ENCODE data around the gene COPZ1.
A peak's percentile ranks its signal among the peaks of the same experiment; 100 is the strongest.

The COPZ1 gene

DNA sequence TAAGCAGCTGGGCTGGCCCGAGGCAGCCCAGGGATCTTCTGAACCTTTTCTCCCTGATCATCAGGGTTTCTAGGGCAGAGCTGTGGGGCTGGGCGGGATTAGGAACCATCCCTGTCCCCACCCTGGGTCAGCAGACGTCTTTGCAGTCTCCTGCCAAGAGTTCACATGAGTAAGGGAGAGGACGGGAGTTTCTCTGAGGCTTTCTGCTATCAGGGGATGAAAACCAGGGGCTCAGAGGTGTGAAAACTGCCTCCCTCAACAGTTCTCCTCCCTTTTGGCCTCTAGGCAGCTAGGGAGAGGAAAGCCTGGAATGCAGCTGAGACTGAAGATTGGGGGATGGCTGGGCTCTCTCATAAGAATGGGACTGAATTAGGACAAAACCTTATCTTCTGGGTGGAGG is 51.7 kb downstream of the COPZ1 start:
- DNase-seq: no peak

DNA sequence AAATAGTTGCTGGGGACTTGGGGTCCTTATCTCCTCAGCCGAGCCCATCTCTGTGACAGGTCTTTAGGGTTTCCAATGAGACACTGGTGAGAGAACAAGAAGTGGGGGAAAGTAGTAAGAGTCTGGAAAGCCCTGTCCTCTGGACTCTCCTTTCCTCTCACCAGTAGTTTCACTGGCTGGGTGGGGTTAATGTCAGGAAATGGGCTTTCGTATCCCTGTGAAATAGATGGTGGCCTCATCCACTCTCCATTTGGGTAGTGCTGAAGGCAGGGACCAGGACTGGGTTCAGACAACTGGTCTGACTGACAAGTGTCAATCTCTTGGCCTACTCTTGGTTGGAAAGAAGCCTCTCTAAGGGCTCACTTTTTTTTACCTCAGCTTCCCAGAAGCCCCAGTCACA is 52.1 kb downstream of the COPZ1 start:
- no peak for DNase-seq

DNA sequence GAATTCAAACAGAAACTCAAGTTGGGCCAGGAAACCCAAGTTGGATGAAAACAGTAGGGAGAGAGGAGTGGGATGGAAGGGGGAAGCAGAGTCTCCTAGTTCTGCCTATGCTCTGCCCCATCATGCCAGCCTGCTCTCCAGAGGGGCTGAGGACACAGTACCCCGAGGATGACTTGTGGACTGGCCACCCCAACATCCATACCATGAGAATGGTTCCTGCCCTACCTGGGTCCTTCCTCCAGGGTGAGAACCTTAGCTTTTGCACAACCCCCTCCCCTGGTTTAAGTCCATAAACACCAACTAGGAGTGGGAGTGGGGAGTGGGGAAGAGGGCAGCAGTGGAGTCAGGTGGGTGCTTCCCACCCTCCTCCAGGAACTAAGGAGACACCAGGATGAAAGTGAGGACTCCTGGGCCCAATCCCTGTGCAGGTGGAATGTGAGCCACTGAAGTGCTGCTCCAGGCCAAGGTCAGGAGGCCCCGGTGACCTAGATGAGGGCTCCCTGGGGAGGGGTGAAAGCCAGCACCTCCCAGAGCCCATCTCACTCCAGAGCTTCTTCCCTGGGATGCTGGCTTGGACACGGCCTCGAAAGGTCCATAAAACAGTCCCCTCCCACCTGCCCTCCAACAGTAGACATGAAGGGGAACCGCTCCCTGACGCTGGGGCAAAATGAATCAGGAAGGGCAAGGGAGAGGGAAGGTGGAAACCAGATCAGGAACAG is 53.0 kb downstream of the COPZ1 start:
- no peak for DNase-seq

GRCh38 chr12:54378796-54379397 is 54.0 kb downstream of the COPZ1 start:
- peak in 25 of 51 donors; percentile 15 to 63 (median 47) for DNase-seq

- DNase-seq: peak; percentile 19 to 91 (median 78)
Measured at GRCh38 chr12:54379398-54380201, 54.7 kb downstream of the COPZ1 start.

DNA sequence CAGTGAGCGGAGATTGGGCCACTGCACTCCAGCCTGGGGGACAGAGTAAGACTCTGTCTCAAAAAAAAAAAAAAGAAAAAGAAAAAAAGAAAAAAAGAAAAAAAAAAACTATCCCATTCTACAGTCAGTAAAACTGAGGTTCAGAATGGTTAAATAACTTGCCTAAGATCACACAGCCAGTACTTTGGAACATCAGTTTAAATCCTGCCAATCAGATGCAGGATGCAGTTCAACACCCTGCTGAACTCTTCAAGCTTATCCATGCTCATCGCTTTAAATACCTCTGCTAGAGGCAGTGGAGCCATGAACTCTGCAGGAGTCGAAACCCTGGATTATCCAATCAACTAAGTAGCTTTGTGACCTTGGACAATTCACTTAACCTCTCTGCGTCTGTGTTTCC is 56.2 kb downstream of the COPZ1 start:
- no peak for DNase-seq

GRCh38 chr12:54383041-54383609 is 58.2 kb downstream of the COPZ1 start:
- peak in 8 of 51 donors; percentile 25 to 47 (median 31) for DNase-seq

DNA sequence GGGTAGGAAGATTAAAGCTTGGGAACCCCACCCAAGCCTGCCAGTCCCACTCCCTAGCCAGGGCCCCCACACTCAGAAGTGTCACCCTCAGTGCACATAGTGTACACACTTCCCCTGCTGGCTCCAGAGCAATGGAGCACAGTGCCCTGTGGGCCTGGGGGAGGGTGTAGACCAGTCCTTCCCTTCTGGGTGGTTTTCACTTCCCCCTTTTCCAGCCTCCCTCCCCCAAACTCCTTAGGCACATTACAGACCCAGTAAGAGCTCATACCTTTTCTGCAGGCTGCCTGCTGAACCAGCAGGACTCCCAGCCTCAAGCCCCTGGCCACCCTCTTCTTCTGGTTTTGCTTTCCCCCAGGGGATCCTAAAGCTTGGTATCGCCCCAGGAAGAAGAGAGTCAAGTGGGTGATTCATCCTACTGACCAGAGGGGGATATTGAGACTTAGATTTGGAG is 59.7 kb downstream of the COPZ1 start, which contains the start of gene ZNF385A:
ZNF385A (minus strand) TSS at position 143 of the 451 bp plus-strand sequence. CDS start 219 bp downstream, outside the sequence.
- DNase-seq: peak in 19 of 51 donors; percentile 14 to 50 (median 28)

DNA sequence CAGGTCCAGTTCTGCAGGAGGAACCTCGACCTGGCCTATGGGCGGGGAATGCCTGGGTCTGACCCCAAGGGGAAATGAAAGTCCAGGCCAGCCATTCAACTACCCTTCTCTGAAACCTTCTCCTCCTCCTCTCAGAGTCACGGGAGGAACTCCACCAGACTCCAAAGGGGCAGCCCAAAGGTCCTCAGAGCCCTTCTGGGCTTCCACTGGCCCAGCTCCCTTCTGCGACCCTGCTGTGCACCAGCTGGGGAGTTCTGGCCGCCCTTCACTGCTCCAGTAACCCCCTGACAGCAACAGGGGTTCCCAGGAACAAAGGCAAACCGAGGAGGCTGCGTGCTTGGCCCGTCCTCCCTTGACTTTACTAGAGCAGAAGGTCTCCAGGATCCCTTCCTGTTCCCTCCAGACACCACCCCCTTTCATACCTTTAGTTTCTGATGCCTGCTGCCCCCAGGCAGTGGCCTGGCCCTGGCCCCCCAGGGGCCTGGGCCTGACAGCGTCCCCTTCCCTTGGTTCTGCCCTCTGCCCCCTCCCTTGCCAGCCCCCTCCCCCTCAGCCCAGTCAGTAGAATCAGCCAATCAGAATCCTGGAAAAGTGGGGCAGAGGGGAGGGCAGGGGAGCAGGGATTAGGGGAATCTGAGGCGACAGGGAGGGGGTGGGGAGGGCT is 60.5 kb downstream of the COPZ1 start:
- DNase-seq: peak in 26 of 51 donors; percentile 14 to 70 (median 40)

DNA sequence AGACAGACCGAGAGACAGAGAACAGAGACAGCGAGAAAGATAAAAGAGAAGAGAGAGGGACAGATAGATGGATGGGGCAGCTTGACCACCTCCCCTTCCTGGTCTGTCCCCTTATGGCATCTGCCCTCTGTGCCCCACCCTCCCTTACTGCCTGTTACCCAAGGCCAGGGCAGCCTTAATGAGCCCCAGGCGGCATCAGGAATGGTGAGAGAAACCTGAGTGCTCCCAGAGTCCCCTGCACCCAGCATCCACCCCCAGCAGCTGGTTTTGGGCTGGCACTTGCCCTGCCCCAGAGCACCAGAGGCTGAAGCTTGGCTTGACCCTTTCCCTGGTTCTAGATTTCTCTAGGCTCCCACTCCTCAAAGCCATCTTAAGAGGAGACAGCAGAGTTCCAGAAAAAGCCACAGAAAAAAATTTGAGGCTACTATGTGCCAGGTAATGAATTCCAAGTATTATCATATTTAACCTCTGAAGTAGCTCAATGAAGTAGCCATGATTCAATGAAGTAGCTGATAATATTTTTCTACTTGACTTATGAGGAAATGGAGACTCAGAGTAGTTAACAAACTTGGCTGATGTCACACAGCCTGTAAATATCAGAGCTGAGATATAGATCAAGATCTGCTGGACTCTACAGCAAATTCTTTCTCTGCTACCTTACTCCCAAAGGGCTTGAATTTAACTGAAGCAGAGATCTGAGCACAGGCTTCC is 61.6 kb downstream of the COPZ1 start:
- DNase-seq: no peak

DNA sequence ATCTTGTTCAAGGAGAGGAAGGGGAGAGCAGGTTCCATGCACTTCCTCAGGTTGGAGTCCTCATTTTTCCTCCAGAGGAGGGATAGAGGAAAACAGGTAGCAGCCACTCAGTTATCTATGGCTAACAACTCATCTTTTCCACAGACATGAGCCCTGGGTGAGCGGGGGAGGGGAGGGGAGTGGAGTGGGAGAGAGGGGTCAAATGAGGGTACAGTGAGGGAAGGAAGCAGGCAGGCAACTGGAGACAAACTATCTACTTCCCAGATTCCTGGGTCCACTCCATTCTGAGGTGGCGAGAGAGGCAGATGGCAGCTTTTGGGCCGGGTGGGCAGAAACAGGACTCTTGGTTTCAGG is 62.2 kb downstream of the COPZ1 start:
- DNase-seq: no peak

DNA sequence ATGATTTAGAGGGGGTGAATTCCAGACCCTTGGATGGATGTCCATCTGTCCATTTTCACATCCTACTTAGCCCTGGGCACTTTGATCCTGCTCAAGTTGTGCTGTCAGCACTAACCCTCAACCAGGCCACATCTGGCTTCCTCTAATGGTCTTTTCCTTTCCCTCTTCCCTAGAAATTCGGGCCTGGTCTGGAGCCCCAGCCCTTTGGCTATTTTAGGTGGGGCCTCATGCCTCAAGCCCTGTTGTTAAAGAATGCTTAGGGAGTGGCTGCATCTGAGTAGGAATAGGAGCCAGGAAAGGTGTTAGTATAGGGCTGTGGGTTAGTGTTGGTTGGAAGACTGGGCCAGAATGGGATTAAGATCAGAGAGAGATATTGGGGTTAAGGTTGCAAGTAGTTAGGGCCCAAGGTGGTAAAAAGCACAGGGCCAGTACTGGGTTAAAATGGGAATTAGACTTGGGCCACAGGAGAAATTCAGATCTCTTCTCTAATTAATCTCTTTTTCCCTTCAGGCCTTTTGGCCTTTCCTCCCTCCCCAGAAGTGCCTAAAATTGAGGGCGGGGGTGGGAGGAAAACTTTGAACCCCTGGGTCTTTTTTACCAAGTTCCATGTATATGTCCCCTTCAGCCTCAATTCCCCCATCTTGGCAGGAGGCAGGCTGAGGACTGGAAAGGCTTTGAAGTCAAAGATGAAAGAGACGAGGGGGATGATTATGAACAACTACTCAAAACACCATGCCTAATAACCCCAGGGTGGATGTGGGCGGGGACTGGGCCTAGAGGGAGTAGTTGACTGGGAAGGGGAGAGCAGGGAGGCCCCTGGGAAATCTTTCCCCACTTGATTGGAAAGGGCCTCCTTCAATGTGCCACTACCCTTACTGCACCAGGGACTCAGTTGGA is 63.6 kb downstream of the COPZ1 start:
- no peak for DNase-seq

GRCh38 chr12:54389134-54389508 is 64.2 kb downstream of the COPZ1 start:
- no peak for DNase-seq

DNA sequence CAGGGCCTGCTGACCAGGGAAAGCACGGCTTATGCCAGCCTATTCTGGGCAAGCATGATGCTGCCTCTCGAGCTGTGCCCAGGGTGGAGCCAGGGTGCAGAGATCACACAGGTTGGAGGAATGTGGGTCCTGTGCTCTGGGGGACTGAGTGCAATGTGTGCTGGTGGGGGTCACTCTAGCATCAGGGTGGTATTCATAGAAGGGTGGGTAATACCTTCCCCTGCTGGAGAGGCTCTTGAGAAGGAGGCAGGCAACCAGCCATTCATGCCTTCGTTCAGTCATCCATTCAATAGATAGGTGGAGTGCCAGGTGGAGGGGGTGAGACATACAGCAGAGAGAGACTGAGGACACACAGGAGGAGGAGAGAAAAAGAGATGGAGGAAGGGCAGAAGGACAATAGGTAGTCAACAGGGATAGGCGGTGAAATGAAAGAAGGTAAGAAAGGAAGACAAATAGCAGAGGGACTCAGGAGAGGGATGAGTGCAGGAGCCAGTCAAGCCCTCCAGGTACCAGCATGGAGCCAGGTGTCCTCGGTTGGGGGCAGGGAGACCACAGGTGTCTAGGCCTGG is 64.8 kb downstream of the COPZ1 start:
- DNase-seq: no peak

DNA sequence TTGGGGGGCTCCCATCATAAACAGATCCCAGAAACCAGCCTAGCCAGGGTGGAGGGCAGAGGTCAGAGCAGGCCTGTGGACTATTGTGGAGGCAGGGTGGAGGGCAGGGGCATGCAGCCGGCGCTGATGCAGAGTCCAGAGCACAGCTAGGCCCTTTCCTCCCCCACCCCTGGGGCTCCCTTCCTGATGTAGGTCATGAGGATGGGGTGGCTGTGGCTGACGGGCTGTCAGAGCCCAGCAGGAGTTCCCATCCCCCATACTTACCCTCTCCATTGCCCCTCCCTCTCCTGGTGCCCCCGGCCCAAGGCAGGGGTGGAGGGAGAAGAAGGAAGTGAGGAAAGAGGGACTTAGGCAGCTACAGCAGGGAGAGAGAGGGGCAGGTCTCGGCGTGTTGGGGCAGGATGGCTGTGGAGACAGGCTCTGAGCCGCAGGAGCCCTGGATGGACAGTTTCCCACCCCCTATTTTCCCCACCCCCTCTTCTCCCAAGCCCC is 65.3 kb downstream of the COPZ1 start:
- DNase-seq: peak in 1 of 51 donors; percentile 14

- DNase-seq: peak in 32 of 51 donors; percentile 6 to 71 (median 49)
Measured at GRCh38 chr12:54390668-54391551, 66.0 kb downstream of the COPZ1 start.

DNA sequence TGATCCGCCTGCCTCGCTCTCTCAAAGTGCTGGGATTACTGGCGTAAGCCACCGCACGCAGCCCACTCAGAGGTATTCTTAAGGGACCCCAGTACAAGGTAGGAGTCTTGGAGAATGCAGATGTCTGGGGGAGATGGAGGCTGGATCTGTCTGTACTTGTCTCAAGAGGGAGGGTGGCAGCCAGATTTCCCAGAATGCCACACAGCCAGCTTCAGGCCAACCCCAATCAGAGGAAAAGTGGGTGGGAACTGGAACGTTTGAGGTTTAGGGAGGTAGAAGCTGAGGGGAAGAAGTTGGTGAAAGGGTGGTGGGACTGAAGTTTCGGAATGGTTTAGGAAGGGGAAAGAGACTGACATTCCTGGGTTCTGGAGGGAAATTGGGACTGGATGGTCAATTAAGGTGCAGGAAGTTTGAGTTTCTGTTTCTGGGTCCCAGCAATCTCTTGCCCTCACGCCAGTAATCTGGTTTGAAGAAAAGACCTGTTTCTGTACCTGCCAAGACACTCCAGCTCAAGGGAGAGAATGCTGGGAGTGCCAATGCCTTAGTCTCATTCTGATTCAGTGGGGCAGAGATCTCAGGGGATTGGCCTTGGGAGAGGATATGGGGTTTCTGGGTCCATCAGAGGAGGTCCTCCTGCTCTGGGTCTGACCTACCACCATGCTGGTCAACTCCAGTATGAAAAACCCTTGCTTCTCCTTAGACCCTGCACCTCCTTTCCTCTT is 67.7 kb downstream of the COPZ1 start:
- no peak for DNase-seq

Data from hypothalamus (tissue), 51 donors.